ENCODE data around the gene ILRUN. TPM values are rescaled to one million over a fixed set of nuclear protein-coding genes. Genes with fewer than 3 reads are reported as not detected.
"Not testable (repeated sequence)": the region's sequence is repeated elsewhere in the genome, so short reads cannot be mapped to it uniquely, and the experiment has no call there.

Gene ILRUN
- total RNA-seq, 1 donor from 2014 or later, result 143 TPM

DNA sequence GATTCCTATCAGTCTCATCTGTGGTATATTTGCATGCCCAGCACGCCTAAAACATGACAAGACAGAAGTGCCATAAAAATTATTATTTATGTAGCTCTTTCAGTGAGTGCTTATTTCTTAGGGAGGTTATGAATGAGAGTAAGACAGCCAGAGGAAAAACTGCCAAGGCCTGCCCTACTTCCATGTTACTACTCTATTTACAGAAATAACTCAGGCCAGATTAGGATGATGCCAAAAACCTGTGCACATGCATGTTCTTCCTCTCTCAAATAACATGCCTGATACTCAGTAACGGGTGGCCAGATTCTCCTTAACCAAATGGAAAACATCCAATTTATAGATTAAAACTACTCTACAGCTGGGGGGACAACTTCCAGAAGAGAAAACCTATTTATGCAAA lies 45.7 kb downstream of the ILRUN start:
- no peak for ATAC-seq
- DNase-seq (ENCODE audit: missing footprints), result no peak
- intact Hi-C loops (cut with DNase I), result no loop called here

DNA sequence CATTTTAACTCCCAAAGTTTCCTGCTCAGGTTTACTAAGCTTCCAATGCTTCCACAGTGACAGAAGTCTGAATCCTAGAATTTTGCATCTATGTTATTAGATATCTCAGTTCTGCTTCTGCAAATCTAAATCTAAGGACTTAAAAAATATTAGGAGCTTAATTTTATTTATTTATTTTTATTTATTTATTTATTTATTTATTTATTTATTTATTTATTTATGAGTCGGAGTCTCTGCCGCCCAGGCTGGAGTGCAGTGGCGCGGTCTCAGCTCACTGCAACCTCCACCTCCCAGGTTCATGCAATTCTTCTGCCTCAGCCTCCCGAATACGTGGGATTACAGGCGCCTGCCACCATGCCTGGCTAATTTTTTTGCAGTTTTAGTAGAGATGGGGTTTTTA lies 46.3 kb downstream of the ILRUN start:
- ATAC-seq; DNase-seq (ENCODE audit: missing footprints); intact Hi-C loops (cut with DNase I): not testable (repeated sequence)

DNA sequence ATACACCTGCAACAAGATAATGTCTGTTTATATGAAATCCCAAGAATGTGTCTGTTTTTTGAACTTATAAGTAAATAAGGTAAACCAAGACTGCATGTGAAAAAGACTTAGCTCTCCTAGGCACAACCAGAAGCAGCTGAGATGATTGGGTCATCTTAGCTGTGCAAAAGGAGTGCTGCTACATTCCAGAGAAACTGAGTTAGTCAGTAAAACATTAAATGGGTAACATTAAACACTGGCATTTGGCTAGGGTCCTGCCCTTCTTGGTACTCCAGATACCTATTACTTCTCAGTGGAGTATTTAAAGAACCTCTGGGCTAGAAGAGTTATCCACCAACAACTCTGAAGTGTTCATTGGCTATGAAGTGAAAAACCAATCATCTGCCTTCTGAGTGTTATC lies 47.8 kb downstream of the ILRUN start:
- ATAC-seq, result no peak
- no peak for DNase-seq (ENCODE audit: missing footprints)
- intact Hi-C loops (cut with DNase I), result no loop called here

Other genes with a start within 250 kb of the ILRUN start
- gene PACSIN1, start 230.7 kb downstream of the ILRUN start, total RNA-seq, result 10.8 TPM
- gene SPDEF, start 140.4 kb downstream of the ILRUN start, total RNA-seq, result not detected
- 174 TPM for gene SNRPC, start 60.7 kb upstream of the ILRUN start, total RNA-seq
- 17.1 TPM for gene BLTP3A, start 95.3 kb upstream of the ILRUN start, total RNA-seq
- 16.7 TPM for gene TAF11, start 191.3 kb upstream of the ILRUN start, total RNA-seq
- 26.8 TPM for gene ANKS1A, start 192.5 kb upstream of the ILRUN start, total RNA-seq